GM21619 (cell line): Measurements from ENCODE around the gene ERP27.

Experiments used
- ATAC-seq: cut with Tn5 transposase; IDR thresholded peaks from one replicate; pipeline ENCODE4 v1.9.1; 2021; ENCODE audit not compliant: unreplicated experiment

Gene ERP27

GRCh38 chr12:14938301-14938700 lies at the start of gene ERP27:
ERP27 (minus strand) TSS chr12:14938537; CDS start chr12:14938508, 29 bp downstream.
- no peak for ATAC-seq

DNA sequence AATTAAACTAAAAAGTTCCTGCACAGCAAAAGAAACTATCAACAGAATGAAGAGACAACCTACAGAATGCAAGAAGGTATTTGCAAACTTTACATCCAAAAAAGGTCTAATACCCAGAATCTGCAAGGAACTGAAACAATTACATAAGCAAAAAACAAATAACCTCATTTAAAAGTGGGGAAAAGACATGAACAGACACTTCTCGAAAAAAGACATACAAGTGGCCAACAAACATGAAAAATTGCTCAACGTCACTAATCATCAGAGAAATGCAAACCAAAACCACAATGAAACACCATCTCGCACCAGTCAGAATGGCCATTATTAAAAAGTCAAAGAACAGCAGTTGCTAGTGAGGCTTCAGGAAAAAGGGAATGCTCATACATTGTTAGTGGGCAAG lies 49.7 kb upstream of the ERP27 start:
- no peak for ATAC-seq

GRCh38 chr12:14986449-14986848 lies 48.1 kb upstream of the ERP27 start:
- no peak for ATAC-seq

DNA sequence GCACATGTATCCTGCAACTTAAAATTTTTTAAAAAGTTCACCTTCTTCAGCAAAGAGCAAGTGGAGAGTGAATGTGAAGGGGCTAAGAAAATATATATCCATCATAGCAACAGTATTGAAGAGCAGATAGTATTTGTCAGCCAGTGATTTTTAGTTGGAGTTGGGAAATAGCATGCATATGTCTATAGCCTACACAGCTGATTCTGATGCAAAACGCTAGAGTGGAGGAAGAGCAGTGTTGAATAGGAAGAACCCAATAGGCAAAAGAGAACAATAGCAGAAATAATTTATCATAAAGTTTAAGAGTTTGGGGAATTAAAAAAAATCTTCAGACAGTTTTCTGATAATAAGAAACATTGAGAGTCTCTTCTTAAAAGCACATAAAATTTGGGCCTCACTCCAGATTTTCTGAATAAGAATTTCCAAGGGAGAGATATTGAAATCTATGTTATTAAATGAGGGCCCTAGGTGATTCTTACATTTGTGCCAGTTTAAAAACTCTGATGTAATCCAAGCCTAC lies 46.5 kb upstream of the ERP27 start:
- no peak for ATAC-seq

GRCh38 chr12:14984036-14984435 lies 45.7 kb upstream of the ERP27 start:
- ATAC-seq, result no peak

DNA sequence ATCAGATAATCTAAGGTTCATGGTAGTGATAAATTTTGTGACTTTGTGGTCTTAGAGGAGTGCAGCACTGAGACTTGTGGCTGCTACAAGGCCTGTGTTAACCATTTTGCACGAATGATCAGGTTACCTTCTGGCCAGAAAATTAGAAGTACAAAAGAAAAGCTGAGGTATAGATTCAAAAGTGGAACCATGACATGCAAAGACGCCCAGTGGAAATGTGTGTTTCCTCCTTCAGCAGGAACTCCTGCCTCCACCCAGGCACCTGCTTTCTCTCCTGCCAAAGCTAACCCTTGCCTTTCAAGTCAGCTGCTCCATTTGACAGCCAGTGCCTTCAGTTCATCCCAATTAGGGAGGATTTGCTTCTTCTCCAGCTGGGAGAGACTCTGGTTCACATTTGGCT lies 44.7 kb upstream of the ERP27 start:
- no peak for ATAC-seq

DNA sequence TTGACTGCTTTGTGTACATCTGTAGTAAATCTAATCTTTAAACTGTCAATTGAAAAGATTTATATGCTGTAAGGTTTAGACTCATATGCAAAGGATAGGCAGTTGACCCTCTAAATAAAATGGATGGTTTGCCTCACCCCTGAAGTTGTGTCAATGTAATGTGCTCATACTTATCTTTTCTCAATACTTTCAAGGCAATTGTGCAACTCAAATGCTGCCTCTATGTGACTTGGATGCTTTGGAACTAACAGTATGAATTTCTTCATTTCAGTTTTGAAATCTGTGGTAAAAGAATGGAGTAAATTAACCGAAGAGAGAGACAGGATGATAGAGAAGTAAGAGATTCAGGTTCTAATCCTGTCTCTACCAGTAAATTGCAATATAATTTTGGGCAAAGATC lies 44.2 kb upstream of the ERP27 start:
- ATAC-seq, result no peak

DNA sequence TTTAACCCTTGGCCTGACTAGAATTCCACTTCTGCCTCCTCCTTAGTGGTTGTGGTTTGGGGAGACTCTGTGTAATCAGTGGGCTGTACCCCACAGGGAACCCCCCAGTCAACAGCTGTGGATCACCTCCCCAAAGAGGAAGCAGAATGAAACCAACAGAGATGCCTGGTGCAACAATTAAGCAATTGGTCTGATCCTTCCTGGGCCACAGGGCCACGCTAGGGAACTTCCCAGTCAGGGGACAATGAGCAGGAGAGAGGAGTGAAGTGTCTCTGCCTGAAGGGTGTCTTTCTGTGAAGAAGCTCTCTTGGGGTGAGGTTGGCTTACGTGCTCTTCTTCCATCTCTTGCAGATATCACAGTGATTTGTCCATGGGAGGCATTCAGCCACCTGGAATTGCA lies 42.7 kb upstream of the ERP27 start:
- no peak for ATAC-seq

GRCh38 chr12:14979468-14979867 lies 41.1 kb upstream of the ERP27 start:
- ATAC-seq, result no peak

DNA sequence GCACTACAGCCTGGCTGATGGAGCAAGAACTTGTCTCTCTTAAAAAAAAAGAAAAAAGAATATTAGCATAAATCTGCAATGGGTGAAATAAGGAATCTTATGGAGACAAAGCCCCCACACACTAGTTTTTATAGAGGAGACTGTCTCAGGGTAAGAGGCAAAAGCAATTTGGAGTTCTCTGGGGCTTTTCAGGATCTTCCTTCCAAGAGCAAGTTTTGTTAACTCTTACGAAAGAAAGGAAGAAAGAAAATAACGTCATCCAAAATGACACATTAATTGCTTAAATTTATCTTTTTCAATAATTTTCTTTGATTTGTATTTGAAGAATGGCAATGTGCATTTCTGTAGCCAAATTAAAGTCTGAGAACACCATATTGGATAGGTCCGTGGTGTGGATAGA lies 38.3 kb upstream of the ERP27 start:
- ATAC-seq, result no peak

GRCh38 chr12:14975457-14975856 lies 37.1 kb upstream of the ERP27 start:
- no peak for ATAC-seq

GRCh38 chr12:14974633-14975032 lies 36.3 kb upstream of the ERP27 start:
- no peak for ATAC-seq

DNA sequence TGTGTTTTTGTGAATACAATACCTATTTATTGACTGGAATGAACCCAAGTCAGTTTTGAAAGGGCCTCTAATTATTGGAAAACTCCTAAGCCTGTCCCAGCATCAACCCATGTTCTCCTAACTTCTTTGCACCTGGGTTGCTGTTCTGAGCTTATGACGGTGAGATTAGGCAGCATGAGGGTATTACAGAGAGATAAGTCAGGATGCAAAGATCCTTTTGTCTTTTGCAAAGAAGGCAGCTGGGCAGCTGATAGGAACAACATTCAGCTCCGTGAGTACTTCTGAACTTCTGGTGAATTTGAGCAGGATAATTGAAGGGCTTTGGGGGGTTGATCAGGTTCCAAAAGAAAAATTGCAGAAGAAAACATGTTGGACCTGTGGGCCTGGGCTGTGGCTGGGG lies 34.5 kb upstream of the ERP27 start, which contains the start of gene PDE6H:
PDE6H (plus strand) TSS at position 227 of the 400 bp plus-strand sequence. CDS start 4,971 bp downstream, outside the sequence.
- ATAC-seq, result no peak

GRCh38 chr12:14970473-14970872 lies 32.1 kb upstream of the ERP27 start:
- ATAC-seq, result no peak

- ATAC-seq, result no peak
These were observed 30.1 kb upstream of the ERP27 start for GRCh38 chr12:14968478-14968877.

DNA sequence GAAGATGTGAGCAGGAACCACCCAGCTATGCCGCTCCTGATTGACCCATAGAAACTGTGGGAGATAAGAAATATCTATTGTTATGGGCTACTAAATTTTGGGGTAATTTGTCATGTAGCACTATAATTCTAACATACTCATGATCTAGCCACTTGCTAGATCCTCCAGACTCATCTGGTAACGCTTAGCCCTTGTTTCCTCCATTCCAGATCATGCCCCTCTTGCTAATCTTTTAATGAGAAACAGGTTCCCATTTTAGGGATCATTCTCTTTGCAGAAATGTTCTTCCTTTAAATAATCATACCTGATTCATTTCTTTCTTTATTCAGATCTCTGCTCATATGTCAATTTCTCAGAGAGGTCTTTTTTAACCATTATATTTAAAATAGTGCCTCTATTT lies 26.9 kb upstream of the ERP27 start:
- ATAC-seq, result no peak

DNA sequence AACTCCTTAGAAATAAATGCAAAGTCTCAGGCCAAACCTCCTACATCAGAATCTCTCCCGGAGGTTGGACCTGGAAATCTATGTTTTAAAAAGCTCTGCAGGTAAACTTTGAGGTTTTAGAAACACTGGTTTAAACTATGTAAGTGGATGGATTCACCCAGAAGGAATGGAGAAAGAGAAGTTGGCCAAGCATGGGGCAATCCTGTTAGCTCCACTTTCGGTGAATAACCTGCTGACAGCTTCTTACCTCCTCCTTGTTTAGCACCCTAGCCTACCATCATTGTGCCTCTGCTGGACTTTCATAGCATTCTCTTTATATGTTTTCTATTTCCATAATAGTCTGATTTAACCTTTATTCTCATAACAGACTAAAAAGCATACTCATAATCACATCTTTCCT lies 26.1 kb upstream of the ERP27 start:
- ATAC-seq, result no peak

DNA sequence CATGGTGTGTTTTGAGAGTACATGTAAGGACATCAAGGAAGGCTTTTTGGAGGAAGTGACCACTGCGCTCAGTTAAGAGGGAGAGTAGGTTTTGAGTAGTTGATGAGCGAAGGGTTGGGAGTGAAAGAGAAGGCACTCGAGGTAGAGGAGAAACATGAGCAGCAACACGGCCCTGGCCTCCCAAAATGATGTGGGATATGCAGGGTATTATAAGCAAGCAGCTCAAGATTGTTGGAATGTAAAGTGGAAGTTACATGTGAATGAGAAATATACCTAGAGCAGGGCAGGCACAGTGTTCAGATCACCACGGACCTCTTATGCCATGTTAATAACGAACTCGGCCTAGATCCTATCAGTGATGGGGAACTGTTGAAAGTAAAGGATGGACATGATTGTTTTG lies 25.2 kb upstream of the ERP27 start:
- ATAC-seq, result no peak

DNA sequence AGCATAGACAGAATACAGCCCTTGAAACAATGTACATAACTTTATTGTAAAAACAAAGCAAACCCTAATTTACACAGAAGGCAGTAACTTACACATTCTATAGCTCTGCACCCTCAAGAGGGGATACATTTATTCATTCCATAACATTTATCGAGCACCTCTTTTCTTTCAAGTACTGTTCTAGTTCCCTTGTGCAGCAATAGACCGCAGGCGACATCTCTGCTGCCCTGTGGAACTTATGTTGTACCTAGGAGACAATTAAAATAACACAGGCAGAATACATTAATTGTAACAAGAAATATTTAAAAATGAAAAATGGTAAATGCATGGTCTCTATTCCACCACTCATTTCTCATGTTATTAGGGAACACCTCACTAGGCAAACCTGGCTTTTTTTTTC lies 24.5 kb upstream of the ERP27 start:
- no peak for ATAC-seq

GRCh38 chr12:14962153-14962539 lies 23.8 kb upstream of the ERP27 start:
- no peak for ATAC-seq

DNA sequence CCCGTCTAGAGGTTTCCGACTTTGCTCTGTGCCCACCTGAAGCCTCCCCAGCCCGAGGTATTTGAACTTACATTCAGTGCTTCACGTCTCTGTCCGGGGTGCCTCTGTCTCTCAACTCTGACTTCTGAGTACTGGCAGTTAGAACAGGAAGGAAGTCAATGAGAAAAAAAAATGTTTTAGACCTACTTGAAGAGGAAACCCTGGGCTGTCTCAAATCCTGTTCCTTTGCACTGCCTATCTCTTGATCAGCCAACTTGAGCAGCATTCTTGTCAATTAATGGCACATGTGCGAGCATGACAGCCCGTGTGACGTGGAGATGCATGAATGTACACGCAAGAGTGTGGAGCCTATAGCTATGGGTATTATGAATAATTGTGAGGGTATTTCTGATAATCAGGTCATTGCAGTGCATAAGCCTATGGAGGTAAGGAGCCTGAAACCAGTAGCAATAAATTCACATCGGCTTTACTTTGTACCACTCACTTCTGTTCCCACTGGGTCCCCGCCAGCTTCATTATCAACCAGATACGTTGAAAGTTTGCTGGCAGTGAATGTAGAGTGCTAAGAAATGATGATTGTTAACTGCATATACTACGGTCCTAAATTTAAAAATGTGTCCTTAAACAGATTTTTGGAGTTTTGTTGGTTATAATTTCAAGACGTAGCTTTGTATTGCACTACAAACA lies 23.3 kb upstream of the ERP27 start, which contains the start of gene ARHGDIB:
ARHGDIB (minus strand) TSS at position 136 of the 687 bp plus-strand sequence. CDS start 10,889 bp downstream, outside the sequence.
- peak; percentile 58 for ATAC-seq

GRCh38 chr12:14960548-14961465 lies 22.5 kb upstream of the ERP27 start:
- peak; percentile 30 for ATAC-seq
